SU-DHL-6 (cell line): ENCODE measurements around the gene ABI1.

ENCODE experiments used
- CTCF ChIP-seq: fragments of 200-600 bp; sonication (generic); IDR thresholded peaks from one replicate; pipeline ENCODE4 v1.5.1; 2017; ENCODE audit warnings: antibody characterized with exemption, mild to moderate bottlenecking, low read length, moderate library complexity; ENCODE audit not compliant: insufficient read depth, poor library complexity, severe bottlenecking
- EZH2phosphoT487 ChIP-seq: fragments of 200-600 bp; sonication (generic), shearing (Covaris generic); conservative IDR thresholded peaks from 2 replicates; pipeline ENCODE4 v1.6.1; 2018; ENCODE audit warnings: mild to moderate bottlenecking, antibody characterized with exemption, low read length, moderate library complexity, mixed read lengths

GRCh38 chr10:26746061-26746460 is 114.7 kb downstream of the ABI1 start:
- TF ChIP-seq CTCF (no peak), EZH2phosphoT487 (no peak)
